ACHN (cell line): ENCODE measurements around the gene COPRS.
"Not testable (repeated sequence)": the region's sequence is repeated elsewhere in the genome, so short reads cannot be mapped to it uniquely, and the experiment has no call there.

Experiments
- DNase-seq: peaks from one replicate; pipeline ENCODE4 v3.0.0-alpha.2; 2015
- in situ Hi-C: cut with HindIII; loops from 2 replicates; pipeline ENCODE4 v1.10.0; 2017; ENCODE audit warnings: low sequenced_read_pairs, low pct_ligation_motif_present, low pct_unique_long_range_greater_than_20kb

The COPRS gene

DNA sequence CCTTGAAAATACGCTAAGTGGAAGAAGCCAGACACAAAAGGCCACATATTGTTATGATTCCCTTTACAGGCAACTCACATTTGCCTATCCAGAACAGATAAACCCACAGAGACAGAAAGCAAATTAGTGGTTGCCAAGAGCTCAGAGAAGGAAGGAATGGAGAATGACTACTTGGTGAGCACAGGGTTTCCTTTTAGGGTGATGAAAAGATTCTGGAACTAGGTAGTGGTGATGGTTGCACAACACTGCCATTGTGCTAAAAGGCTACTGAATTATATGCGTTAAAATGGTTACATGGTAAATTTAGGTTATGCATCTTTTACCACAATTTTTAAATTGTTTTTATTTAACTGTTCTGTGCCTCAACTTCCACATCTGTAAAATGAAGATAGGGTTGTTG lies 4.4 kb downstream of the COPRS start:
- DNase-seq, result no peak
- in situ Hi-C loops, result no loop called here

DNA sequence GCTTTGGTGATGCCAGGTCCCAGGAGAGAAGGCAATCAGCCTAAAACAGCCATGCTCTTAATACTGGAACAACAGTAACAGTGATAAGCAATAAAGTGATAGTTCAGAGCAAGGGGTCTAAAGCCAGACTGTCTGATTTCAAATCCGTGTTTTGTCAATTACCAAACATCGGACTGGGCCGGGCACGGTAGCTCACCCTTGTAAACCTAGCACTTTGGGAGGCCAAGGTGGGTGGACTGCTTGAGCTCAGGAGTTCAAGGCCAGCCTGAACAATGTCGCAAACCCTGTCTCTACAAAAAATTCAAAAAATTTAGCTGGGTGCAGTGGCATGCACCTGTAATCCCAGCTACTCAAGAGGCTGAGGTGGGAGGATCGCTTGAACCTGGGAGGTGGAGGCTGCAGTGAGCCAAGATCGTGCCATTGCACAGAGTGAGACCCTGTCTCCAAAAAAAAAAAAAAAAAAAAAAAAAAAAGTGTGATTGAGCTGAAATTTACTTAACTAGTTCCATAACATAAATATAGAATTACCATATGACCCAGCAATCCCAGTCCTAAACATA lies 5.1 kb downstream of the COPRS start:
- DNase-seq, result no peak
- in situ Hi-C loops, result no loop called here

DNA sequence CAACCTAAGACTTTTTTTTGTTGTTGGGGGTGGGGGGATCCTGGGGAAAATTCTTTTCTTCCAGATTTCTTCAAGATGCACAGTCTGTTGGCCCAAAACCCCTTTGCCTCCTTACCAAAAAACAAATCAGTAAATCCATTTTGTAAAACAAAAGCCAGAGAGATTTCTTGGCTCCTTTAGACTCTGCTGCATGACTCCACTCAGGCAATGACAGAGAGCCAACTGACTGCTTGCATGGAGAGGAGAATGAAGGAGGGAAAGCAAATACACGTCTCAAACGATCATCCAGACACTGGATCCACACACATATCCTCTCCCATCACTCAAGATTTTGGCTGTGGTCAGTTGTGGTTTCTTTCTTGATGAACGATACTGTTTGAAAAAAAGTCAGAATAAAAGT lies 13.8 kb downstream of the COPRS start:
- DNase-seq, result no peak
- in situ Hi-C loops, result no loop called here

DNA sequence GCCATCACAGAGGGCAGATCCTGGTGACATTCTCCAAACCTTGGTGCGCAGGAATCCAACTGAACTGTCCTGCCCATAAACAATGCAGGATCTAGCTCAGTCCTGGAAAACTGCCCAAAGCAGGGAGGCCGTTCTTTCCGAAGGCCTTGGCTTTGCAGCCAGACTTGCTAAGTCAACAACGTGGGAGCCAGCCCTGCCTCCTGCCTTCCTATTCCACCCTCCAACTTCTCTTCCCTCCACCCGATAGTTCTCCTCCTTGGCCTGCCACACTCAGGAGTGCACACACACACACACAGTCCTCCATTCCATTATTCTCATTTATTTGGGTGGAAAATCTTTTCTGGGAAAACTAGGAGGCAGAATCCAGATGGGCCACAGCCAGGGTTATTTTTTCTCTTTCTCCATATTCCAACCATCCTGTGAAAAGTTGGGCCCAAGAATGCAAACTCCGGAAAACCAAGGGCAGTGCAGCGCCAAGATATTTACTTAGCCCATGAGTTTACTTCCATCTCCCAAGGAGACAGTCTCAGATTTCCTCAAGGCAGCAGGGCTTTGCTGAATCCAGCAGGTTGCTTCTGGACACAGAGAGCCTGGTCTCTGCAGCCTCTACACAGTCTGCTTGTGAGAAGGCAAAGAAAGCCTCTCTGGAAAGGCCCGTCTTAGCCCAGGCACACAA lies 15.8 kb downstream of the COPRS start:
- DNase-seq, result no peak
- in situ Hi-C loops, result no loop called here

DNA sequence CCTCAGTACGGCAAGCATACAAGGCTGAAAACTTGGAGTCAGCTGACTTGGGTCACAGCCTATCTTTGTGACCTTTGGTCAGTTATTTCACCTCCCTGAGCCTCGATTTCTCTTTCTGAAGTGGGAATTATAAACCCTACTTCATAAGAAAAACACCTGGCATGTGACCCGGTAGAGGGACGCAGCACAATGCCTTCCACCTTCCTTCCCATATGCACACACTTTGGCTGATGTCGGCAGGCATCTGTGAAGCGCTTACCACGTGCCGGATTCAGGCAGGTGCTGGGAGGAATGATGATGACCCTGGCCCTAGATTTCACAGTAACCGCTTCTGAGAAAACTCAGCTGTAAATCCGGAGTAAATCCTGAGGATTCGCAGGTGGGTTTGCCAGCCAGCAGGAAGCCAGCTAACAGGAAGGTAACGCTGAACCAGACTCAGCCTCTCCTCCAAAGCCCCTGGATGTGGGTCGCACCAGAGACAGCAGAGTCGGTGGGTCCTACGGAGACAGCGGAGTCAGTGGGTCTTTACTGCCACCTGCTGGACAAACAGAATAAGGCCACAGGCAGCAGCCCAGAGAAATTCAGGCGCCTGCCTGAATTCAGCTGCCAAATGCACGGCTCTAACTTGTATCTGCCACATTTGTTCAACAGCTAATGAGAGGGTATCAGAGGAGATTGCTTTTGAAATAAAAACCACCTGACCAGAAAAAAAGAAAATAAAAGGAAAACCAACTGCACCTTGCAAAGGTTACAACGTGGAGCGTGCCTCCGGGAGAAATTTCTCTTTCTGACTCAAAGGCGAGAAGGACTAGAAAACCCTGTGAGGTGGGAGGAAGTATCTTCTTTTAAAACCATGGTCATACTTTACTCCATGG lies 16.6 kb downstream of the COPRS start:
- in situ Hi-C loops, result no loop called here
- DNase-seq, result peak; percentile 64

DNA sequence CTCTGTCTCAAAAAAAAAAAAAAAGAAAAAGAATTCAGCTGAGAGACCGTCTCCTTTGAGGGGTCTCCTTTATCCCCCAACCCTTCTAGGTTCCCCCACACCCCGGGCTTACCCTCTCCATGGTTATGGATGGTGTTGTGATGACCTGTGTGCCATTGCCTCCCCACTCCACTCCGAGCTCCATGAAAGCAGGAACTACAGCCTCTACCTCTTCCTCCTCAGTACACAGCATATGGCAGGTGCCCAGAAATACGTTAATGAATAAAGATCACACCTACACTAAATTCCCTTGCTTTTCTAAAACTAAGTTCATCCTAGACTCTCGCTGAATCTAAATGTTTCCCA lies 17.2 kb downstream of the COPRS start:
- no peak for DNase-seq
- in situ Hi-C loops, result no loop called here

DNA sequence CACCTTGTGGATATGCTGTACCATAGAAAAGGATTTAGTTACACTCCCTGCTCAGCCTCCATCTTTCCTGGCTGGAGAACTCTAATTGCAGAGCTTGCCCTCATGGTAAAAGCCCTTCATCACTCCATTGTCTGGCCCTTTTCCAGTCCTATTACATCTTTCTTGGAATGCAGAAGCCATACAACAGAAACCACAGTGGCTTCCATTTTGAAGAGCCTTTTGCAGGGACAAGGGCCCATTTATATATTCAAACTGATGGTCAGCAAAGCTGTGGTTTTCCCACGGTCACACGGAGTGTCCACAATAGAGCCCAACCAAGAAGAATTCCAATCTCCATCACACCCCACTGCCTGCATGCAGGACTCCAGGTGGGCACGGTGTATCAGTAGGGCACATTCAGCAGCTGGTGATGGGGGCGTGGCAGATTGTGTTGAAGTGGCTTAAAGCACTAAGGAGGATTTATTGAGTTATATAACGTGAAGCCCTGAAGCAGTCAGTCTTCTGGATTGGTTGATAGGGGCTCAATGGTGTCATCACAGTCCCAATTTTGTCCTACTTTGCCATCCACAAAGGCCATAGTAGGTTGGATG lies 20.3 kb downstream of the COPRS start:
- in situ Hi-C loops, result no loop called here
- no peak for DNase-seq

DNA sequence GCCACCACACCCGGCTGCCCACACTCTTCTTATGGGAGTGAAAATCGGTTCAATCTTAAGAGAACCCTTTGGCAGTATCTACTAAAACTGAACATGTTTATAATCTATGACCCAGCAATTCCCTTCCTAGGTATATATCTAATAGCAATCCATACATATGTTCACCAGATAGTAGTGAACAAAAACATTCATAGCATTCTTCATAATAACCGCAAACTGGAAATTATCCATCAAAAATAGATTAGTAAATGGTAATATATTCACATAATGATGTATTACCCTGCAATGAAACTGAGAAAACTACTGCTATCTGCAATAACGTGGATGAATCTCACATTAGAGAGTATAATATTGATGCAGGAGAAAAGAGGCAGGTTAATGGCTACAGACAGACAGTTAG lies 23.1 kb downstream of the COPRS start:
- in situ Hi-C loops, result no loop called here

DNA sequence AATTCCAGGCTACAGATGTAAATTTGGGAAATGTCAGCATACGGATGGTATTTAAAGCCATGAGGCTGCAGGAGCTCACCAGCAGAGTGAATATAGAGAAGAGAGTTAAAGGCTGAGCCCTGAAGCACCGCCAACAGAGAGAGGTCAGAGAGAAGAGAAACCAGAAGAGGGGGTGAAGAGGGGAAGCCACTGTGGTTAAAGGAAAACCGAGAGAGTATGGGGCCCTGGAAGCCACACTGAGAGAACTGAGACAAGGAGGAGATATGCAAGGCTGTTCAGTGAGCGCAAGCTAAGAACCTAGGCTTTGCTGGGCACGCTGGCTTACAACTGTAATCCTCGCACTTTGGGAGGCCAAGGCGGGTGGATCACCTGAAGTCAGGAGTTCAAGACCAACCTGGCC lies 24.6 kb downstream of the COPRS start:
- in situ Hi-C loops, result no loop called here
- DNase-seq, result no peak

More for the DNA sequence above, 23.1 kb downstream of the COPRS start:
- DNase-seq, result no peak

DNA sequence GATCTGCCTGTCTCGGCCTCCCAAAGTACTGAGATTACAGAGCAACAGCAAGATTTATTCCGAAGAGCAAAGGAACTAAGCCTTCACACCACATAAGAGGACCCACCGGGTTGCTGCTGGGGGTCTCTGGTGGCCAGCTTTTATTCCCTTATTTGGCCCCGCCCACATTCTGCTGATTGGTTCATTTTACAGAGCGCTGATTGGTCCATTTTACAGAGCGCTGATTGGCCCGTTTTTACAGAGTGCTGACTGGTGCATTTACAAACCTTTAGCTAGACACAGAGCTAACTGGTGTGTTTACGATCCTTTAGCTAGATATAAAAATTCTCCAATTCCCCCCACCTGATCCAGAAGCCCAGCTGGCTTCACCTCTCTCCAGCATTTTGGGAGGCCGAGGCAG lies 26.3 kb downstream of the COPRS start:
- DNase-seq, result no peak
- in situ Hi-C loops, result no loop called here

DNA sequence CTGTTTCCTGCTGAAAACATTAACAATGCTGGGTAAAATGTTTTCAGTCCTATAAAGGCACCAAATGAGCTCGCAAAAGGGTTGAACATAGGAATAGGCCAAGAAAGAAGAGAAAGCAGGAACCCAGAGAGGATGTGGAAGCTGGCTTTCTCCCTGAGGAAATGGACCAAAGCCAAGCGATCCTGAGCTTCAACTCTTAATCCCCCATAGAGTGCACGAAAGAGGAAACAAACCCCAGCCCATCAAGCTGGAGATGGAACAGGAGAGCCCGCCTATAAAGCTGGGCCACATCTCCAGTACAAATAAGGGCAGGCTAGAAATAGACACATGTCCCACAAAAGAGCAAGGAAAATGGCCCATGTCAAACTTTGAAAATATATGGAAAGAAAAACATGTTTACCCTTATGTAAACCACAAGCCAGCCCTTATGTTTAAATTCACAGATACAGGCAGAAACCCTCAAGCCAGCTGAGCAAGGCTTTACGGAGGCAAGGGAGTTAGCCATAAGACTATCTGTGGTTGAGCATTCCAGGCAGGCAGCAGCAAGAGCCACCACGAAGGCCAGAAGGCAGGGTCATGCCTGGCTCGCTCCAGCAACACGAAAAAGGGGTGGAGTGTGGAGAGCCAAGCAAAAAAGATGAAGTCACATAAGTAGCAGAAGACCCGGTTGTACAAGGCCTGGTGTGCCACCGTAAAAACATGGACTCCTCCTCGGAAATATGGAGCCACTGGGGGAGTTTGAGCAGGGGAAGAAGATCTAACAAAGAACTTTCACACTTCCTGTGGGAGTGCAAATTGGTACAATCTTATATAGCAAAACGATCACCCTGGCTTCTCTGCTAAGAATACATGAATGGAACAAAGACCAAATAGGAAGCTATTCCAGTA lies 27.8 kb downstream of the COPRS start:
- in situ Hi-C loops, result no loop called here
- no peak for DNase-seq

DNA sequence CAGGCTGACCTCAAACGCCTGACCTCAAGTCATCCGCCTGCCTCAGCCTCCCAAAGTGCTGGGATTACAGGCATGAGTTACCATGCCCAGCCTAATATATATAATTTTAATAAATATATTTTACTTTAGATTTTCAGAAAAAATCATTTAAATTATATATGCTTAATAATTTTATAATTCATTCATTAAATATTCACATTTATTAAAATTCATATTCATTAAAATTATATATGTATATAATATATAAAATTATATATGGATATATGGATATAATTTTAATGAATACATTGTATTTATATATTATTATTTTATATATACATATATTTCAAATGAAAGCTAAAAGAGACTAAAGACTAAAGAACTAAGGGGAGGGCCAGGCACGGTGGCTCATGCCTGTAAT lies 29.4 kb downstream of the COPRS start:
- in situ Hi-C loops, result no loop called here
- no peak for DNase-seq

DNA sequence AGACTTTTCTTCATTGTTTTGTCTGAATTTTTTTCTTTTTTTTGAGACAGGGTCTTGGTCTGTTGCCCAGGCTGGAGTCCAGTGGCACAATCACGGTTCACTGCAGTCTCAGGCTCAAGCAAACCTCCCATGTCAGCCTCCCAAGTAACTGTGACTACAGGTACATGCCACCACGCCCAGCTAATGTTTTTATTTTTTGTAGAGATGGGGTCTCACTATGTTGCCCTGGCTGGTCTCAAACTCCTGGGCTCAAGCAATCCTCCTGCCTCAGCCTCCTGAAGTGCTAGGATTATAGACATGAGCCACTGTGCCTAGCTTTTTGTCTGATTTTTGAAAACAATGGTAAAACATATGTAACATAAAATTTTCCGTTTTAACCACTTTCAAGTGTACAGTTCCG lies 30.1 kb downstream of the COPRS start:
- DNase-seq, in situ Hi-C loops: not testable (repeated sequence)

DNA sequence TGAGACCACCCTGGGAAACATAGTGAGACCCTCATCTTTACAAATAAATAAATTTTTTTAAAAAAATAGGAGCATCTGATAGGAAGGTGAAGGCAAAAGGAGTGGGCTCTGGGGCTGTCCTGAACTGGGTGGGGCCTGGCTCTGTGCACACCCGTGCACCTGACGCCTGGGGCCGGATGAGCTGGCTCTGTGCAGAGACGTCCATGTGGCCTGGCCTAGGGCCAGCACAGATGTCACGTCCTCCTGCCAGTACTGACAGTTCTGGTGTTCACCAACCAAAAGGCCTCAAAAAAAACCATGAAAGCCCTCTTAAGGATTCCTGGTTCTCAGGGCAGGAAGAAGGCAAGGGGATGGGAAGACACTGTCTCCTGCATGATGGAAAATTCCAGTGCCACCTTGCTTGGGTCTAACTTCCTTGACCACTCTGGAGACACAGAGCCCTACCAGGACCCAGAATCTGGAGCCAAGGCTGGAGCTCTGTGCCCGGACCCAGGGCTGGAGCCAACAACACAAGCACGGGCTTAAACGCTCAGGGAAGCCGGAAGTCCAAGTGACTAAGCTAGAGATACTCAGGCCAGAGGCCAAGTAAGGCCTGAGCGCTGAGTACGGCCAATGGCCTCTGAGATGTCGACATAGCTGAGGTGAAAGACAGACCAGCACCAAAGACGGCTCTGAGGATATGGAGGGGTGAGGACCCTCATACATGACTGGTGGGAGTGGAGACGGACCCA lies 32.9 kb downstream of the COPRS start:
- in situ Hi-C loops, result no loop called here
- no peak for DNase-seq

DNA sequence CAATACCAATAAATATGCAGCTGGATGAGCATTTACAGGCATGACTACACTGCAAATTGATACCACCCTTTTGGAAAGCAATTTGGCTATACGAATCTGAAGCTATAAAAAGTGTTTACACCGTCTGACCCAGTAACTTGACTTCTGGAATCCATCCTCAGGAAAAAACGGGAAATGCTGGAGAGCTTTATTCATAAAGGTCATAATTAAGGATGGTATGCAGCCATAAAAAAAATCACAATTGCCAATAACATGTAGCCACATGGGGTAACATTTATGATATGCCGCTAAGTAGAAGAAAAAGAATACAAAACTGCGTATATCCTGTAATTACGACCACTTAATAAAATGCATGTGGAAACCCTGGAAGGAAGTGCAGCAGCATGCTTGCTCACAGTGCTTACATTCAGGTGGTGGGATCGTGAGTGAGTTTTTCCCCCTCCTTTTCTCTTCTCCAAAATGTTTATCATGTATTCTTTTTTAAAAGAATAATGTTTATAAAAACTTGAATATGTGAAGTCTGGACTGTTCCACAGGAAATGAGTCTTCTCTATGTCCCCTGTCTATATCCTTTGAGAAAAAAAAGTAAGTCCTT lies 34.2 kb downstream of the COPRS start:
- in situ Hi-C loops, result no loop called here
- no peak for DNase-seq

DNA sequence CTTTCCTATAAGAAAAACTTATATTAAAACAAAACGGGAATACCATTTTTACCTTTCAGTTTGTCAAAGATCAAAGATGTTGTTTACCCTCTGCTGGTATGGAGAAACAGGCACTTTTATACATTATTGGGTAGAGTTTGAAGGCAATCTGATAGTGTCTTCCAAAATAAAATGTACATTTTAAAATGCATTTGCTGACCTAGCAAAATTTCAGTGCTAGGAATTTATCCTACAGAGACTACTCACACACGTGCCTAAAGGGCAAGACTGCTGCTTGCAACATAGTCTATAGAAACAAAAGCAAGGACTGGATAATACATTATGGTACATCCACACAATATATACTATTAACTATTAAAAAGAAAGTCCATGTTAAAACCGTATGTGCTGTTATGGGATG lies 36.0 kb downstream of the COPRS start:
- in situ Hi-C loops, result no loop called here
- no peak for DNase-seq

DNA sequence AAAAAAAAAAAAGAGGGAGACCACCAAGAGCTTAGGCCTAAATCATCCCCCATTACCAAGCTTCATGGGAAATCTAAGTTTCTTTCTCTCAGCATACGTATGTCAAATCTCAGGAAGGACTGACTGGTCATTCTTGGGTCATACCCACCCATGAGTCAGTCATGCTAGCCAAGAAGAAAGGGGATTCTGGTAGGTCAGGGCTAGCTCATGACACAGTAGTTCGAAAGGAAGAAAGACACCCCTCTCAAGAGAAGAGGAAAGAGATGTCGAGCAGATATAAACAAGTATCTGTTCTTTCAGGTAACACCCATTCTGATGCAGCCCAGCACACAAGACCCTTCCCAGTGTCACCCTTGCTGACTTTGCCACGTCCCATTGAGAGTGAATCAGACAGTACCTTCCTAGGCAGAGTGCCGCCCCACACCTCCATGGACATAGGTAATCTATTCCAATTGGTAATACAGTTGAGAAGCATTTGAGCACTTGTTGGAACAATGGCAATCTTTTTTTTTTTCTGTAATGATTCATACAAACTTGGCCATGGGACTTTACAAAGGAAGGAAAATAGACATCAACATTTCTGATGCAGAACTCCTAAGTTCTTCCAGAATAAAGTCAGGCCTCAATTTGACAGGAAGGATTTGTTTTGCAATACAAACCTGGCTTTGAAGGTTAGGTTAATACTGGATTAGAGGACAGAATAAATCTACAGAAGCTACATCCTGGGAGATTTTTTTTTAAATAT lies 38.2 kb downstream of the COPRS start:
- in situ Hi-C loops, result no loop called here
- DNase-seq, result no peak
